Left renal pelvis (tissue), 4 donors: ENCODE measurements around the gene UBR3. TPM values are rescaled to one million over a fixed set of nuclear protein-coding genes. Genes with fewer than 3 reads are reported as not detected.
"Not testable (repeated sequence)": the region's sequence is repeated elsewhere in the genome, so short reads cannot be mapped to it uniquely, and the experiment has no call there.

Experiments used
- DNase-seq, 4 donors: peaks; one replicate each; pipeline ENCODE4 v3.0.0-alpha.2; 2013; ENCODE audit warnings: low read depth in 4 of 4, low spot score in 3 of 4
- polyA plus RNA-seq, 4 donors: library from polyadenylated mRNA; unstranded; fragments of 120-200 nt; gene quantifications; one replicate each; pipeline ENCODE4 v1.2.1, GENCODE V29; 2013; ENCODE audit not compliant: insufficient read length in 4 of 4

The UBR3 gene, protein sequence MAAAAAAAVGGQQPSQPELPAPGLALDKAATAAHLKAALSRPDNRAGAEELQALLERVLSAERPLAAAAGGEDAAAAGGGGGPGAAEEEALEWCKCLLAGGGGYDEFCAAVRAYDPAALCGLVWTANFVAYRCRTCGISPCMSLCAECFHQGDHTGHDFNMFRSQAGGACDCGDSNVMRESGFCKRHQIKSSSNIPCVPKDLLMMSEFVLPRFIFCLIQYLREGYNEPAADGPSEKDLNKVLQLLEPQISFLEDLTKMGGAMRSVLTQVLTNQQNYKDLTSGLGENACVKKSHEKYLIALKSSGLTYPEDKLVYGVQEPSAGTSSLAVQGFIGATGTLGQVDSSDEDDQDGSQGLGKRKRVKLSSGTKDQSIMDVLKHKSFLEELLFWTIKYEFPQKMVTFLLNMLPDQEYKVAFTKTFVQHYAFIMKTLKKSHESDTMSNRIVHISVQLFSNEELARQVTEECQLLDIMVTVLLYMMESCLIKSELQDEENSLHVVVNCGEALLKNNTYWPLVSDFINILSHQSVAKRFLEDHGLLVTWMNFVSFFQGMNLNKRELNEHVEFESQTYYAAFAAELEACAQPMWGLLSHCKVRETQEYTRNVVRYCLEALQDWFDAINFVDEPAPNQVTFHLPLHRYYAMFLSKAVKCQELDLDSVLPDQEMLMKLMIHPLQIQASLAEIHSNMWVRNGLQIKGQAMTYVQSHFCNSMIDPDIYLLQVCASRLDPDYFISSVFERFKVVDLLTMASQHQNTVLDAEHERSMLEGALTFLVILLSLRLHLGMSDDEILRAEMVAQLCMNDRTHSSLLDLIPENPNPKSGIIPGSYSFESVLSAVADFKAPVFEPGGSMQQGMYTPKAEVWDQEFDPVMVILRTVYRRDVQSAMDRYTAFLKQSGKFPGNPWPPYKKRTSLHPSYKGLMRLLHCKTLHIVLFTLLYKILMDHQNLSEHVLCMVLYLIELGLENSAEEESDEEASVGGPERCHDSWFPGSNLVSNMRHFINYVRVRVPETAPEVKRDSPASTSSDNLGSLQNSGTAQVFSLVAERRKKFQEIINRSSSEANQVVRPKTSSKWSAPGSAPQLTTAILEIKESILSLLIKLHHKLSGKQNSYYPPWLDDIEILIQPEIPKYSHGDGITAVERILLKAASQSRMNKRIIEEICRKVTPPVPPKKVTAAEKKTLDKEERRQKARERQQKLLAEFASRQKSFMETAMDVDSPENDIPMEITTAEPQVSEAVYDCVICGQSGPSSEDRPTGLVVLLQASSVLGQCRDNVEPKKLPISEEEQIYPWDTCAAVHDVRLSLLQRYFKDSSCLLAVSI (N-terminal part only)
- 10 to 100 TPM; 39.4 to 44.2 (median 40.9) TPM for polyA plus RNA-seq

DNA sequence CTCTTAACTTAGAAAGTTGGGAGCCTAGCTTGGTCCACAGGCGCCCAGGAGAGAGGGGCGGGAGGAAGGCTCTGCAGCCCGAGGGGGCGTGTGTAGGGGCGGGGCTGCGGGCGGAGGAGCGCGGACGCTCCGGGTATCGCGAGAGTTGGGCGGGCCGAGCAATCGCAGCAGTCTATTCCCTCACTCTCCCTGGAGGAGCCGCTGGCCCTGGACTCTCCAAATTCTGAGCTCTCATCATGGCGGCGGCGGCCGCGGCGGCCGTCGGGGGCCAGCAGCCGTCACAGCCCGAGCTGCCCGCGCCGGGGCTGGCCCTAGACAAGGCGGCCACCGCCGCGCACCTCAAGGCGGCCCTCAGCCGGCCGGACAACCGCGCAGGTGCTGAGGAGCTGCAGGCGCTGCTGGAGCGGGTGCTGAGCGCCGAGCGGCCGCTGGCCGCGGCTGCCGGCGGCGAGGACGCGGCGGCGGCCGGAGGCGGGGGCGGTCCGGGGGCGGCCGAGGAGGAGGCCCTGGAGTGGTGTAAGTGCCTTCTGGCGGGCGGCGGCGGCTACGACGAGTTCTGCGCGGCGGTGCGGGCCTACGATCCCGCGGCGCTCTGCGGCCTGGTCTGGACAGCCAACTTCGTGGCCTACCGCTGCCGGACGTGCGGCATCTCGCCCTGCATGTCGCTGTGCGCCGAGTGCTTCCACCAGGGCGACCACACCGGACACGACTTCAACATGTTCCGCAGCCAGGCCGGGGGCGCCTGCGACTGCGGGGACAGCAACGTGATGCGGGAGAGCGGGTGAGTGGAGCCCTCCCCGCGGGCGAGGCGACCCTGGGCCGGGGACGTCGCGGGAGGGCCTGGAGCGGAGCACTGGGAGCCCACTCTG is at the start of gene UBR3:
Gene UBR3, plus strand, starts transcription at position 183 of the 869 bp plus-strand sequence. Its CDS starts 54 bp downstream, at position 237.
- peak; percentile 75 to 85 (median 82) for DNase-seq

DNA sequence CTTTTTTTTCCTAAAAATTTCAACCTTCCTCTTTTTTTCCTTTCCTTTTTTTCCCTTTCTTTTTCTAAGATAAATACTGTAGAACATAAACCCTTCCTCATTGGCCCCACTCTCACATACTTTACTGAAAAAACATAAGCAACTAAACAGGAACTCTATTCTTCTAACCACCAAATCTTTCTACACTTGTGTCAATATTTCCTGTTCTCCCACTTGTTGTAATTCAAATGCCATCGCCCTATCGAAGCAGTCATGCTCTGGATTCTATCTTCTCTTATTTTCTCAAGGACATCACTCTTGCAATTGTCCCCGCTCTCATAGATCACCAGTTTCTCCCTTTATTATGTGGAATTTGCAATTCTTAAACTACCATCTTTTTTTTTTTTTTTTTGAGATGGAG is 48.8 kb upstream of the UBR3 start:
- DNase-seq: no peak

DNA sequence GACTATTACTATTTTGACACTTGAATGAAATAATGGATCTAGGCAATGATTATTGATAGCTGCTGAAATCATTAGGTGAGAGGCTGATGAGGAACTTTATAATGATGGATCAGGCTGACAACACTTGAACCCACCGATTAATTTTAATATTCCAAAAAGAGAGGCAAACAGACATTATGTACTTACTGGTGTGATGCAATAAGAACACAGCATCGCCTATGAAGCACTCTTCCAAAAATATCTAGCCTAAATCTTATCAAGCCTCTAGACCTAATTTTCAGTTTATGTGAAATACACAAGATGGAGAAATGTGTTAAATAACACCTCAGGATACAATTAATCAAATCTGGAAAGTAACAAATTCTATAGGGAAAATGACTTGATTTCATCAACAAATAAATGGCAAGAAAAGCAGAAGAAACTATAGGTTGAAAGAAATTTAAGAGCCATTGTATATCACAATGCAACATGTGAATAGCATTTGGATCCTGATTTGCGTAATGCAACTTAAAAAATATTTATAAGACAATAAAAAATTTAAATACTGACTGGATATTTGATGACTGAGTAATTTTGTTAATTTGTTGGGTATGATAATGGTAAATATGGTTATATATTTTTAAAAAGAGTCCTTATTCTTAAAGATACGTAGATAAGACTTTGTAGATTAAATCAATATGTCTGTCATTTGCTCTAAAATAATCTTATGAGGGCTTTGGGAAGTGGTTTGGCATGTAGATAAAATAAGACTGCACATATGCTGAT is 45.8 kb upstream of the UBR3 start:
- no peak for DNase-seq

DNA sequence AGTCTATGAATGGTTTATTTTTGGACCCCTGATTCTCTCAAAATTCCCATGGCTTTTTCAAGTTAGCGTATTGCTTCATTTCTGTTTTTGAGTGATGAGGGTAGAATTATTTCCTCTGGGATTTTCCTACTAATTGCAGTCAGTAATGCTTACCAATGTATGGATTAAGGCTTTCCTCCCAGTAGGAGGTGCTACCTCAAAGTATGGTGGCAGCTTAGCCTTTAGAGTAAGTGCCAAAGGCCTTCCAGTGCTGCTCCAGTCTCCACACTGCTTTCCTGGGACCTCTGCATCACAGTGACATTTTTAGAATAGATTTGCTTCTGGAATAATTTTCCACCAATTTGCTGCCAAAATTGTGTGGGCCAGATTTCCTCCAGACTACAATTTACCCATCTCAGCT is 44.7 kb upstream of the UBR3 start:
- DNase-seq: no peak

DNA sequence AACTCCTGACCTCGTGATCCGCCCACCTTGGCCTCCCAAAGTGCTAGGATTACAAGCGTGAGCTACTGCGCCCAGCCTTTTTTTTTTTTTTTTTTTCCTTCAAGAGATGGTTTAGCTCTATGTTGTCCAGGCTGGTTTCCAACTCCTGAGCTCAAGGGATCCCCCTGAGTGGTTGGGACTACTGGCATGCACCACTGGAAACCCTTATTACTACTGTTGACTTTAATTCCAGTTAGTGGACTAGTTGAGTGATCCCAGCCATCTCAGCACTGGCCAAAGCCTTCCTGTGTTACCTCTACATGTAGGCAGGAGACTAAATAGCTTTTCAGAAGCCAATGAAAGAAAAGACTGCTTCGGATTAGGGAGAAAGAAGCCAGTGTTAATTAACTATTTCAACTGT is 36.7 kb upstream of the UBR3 start:
- DNase-seq: no peak

DNA sequence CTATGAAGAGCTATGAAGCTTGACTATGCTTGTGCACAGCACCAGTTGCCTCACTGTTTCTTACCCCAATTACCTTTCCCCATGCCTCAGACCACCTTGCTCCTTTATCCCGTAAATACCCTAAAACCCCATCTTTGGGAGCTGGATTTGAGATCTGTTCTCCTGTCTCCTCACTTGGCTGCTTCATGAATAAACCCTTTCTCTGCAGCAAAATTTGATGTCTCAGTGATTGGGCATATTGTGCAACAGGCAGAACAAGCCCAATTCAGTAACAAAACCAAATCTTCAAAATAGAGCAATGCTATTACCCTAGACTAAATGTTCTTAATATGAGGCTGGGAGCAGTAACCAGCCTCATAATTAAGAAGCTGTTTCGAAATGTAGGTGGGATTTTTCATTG is 32.1 kb upstream of the UBR3 start:
- DNase-seq: no peak

DNA sequence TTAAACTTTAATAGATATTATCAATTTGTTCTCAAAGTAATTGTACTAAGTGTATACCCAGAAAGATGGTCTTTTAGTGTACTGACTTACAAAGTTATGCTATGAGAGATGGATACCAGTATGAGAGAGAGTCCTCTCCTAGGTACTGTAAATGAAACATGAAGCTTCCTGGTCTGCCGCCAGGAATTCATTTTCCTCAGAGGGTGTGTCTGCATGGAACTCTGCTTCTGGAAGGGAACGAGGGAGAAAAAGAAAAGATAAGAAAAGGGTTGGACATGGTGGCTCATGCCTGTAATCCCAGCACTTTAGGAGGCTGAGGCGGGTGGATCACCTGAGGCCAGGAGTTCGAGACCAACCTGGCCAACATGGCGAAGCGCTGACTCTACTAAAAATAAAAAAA is 30.8 kb upstream of the UBR3 start:
- no peak for DNase-seq

DNA sequence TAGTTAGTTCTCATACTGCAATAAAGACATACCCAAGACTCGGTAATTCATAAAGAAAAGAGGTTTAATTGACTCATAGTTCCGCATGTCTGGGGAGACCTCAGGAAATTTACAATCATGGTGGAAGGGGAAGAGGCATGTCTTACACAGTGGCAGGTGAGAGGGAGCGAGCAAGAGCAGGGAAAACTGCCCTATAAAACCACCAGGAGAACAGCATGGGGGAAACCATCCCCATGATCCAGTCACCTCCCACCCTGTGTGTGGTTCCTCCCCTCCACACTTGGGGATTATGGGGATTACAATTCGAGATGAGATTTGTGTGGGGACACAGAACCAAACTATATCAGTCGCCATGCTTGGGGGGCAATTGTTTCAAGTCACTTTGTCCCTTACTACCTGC is 29.7 kb upstream of the UBR3 start:
- no peak for DNase-seq

DNA sequence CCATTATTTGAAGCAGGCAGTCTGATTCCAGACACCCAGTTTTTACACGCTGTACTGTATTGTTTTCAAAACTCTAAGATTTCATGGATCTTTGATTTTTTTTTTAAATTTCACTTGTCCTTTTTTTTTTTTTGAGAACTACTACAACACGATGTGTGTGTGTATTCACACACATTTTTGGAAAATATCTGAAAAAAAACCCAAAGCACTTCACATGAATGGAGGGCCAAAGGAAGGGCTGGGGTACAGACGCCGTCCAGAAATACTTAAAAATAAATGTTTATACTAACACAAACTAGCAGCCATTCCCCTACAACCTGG is 28.9 kb upstream of the UBR3 start:
- no peak for DNase-seq

DNA sequence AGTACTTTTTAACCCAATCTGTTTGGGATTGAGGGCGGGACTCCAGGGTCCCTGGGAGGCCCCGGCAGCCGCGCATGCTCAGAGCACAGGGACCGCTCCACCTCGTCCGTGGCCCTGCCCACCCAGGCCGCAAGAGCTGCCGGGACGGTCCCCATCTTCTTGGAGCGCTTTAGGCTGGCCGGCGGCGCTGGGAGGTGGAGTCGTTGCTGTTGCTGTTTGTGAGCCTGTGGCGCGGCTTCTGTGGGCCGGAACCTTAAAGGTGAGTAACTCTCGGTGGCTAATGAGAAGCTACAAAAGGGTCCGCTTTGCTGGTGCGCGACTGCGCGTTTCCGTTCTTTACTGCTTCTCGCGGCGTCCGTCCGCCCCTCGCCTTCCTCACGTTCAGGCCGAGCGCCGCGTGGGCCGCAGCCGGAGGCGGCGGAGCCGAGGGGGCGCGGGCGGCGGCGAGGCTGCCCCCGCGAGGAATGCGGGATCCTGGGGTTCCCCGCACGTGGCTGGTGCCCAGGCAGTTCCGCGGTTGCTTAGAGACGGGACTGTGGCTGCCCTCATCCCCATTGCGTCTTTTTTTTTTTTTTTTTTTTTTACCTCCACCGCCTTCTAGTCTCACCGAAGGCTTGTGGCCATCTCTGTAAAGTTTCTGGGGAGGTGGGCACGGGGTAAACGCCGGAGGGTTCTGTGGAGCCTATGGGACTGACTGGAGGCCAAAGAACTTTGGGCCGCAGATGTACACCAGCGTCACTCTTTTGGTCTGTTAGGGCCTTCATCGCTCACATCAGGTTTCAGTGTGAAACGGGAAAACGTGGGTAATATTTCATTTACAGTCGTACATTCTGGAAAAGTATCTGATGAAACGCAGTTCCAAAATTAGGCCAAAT is 28.3 kb upstream of the UBR3 start, which contains the start of gene SSB:
Gene SSB, plus strand, starts transcription at position 154 of the 875 bp plus-strand sequence. CDS start 2,090 bp downstream, outside the sequence.
- DNase-seq: peak; percentile 80 to 87 (median 82)

DNA sequence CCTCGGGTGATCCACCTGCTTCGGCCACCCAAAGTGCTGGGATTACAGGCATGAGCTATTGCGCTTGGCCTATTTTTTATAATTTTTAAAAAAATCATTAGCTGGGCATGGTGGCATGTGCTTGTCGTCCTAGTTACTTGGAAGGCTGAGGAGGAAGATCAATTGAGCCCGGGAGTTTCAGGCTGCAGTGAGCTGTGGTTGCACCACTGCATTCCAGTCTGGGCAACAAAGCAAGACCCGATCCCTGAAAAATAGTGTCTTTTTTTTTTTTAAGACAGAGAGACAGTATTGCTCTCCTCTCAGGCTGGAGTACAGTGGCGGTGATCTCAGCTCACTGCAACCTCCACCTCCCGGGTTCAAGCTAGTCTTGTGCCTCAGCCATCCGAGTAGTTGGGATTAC is 23.8 kb upstream of the UBR3 start:
- no peak for DNase-seq

DNA sequence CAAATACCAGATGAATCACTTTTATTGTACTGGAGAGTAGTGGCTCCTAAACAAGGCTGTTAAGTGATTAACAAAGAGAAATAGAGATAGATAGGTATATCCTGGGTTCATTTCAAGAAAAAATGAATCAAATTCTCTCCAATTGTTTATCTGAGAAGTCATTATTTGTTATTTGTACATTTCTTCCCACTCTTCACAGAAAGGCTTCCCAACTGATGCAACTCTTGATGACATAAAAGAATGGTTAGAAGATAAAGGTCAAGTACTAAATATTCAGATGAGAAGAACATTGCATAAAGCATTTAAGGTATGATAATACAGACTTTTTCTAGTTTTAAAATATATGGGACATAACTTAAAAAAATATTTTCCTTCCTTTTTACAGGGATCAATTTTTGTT is 20.7 kb upstream of the UBR3 start:
- DNase-seq: no peak

DNA sequence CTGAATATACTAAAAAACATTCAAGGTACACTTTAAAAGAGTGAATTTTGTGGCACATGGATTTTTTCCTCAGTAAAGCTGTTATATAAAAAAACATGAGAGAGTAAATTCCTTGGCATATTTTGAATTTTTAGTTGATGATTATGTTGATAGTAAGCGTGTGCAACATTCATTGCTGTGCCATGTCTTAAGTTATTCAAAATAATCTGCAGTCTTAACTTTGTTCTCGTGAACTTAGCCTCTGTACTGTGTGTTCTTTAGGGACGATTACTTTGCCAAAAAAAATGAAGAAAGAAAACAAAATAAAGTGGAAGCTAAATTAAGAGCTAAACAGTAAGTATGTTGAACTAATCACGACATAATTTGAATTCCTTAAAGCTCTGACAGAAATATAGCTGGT is 19.0 kb upstream of the UBR3 start:
- no peak for DNase-seq

DNA sequence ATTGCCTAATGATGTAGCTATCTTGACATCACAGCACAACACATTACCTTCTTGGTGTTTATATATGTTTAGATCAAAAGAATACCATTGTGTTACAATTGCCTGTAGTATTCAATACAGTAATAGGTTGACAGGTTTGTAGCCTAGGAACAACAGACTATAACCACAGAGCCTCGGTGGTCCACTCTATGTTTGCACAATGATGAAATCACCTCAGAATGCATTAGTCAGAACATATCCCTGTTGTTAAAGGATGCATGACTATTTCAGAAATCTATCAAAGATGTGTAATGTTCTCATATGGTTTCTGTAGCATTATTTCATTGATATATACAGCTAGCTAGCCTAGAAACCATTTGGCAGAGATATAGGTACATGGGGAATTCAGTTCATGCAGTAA is 11.4 kb upstream of the UBR3 start:
- no peak for DNase-seq

DNA sequence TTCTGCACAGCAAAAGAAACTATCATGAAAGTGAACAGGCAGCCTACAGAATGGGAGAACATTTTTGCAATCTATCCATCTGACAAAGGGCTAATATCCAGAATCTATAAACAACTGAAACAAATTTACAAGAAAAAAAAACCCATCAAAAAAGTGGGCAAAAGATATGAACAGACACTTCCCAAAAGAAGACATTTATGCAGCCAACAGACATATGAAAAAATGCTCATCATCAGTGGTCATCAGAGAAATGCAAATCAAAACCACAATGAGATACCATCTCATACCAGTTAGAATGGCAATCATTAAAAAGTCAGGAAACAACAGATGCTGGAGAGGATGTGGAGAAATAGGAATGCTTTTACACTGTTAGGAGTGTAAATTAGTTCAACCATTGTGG is 10.3 kb upstream of the UBR3 start:
- DNase-seq: not testable (repeated sequence)

DNA sequence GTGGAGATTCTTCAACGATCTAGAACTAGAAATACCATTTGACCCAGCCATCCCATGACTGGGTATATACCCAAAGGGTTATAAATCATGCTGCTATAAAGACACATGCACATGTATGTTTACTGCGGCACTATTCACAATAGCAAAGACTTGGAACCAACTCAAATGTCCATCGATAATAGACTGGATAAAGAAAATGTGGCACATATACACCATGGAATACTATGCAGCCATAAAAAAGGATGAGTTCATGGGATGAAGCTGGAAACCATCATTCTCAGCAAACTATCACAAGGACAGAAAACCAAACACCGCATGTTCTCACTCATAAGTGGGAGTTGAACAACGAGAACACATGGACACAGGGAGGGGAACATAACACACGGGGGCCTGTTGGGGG is 9.9 kb upstream of the UBR3 start:
- not testable (repeated sequence) for DNase-seq

DNA sequence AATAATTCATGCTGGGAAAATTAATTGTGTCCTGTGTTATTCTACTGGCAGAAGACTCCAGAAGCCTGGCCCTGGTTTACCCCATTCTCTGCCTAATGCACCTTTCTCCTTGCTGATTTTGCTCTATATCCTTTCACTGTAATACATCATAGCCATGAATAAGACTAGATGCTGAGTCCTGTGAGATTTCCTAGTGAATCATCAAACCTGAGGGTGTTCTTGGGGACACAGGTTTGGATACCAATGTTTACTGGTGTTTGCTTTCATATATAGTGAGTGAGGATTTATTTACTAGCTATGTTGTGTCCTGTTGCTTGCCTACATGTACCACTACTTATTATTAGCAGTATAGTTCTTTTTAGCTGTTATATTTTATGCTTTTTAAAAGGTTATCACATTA is 9.0 kb upstream of the UBR3 start:
- no peak for DNase-seq

DNA sequence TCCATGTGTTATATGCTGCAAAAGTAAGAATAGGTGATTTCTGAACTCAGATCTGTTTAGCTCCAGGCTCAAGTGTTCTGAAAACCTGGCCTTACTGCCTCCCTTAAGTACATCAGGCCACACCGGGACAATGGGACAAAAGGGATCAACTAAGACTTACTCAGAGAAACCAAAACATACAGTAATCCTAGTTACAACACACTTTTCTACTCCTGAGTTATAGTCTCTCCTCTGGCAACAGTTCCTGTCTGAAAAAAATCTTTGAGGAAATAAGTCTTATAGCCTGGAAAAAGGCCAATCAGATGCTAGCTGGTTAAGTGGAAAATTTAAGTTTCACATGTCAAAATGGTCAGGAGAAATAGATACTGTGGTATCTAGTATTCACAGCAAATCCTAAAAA is 8.1 kb upstream of the UBR3 start:
- no peak for DNase-seq
